ENCODE results near the gene DNMT3B.
"Not testable (repeated sequence)": the region's sequence is repeated elsewhere in the genome, so short reads cannot be mapped to it uniquely, and the experiment has no call there.

Gene DNMT3B

DNA sequence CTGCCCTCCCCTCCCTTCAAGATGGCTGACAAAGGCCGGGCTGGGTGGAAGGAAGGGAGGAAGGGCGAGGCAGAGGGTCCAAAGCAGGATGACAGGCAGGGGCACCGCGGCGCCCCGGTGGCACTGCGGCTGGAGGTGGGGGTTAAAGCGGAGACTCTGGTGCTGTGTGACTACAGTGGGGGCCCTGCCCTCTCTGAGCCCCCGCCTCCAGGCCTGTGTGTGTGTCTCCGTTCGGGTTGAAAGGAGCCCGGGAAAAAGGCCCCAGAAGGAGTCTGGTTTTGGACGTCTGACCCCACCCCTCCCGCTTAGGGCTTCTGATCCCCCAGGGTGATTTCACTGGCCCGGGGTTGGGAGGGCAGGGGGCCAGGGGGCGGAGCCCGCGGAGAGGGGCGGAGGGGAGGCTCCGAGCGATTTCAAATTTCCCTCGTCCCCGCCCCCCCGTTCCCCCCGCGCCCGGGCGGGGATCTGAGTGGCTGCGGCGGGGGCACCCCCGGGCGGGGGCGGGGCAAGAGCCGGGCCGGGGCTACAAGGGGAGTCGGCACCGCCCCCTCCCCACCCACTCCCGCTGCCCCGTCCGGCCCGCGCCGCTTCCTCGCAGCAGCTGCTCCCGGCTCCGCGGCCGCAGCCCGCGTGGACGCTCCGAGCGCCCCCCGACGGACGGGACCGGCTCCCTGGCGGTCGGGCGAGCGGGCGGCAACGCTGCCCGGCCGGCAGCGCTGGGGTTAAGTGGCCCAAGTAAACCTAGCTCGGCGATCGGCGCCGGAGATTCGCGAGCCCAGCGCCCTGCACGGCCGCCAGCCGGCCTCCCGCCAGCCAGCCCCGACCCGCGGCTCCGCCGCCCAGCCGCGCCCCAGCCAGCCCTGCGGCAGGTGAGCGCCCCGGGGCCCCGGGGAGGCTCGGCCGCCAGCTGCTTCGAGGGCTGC lies at the start of gene DNMT3B:
Gene DNMT3B, plus strand, starts transcription at position 555 of the 923 bp plus-strand sequence. CDS start 17,939 bp downstream, outside the sequence.
- peak; percentile 90 for DNase-seq (ENCODE audit: insufficient read length, low spot score)
- FAIRE-seq: peak; percentile 77

GRCh38 chr20:32718749-32719348 lies 43.3 kb upstream of the DNMT3B start:
- DNase-seq (ENCODE audit: insufficient read length, low spot score): no peak

DNA sequence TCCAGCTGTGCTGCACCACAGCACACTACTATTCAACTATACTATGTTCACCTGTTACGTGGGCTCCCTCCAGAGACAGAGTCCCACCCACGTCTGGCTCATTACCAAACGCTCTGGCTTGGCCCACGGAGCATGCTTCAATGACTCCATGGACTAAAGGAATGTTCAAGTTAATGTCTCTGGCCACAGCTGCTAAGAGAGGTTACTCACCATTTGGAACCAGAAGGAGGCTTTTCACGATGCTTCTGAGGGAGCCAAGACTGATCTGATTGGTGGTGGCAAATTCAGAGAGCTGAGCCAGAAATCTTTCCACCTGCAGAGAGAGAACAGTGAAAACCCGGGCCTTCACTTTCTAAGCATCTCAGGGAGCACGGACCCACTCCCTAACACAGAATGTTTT lies 34.5 kb upstream of the DNMT3B start:
- FAIRE-seq (no peak), DNase-seq (ENCODE audit: insufficient read length, low spot score) (no peak)

More at GRCh38 chr20:32718749-32719348, 43.3 kb upstream of the DNMT3B start:
- FAIRE-seq: no peak

GRCh38 chr20:32728435-32728834 lies 33.8 kb upstream of the DNMT3B start:
- FAIRE-seq; DNase-seq (ENCODE audit: insufficient read length, low spot score): not testable (repeated sequence)

DNA sequence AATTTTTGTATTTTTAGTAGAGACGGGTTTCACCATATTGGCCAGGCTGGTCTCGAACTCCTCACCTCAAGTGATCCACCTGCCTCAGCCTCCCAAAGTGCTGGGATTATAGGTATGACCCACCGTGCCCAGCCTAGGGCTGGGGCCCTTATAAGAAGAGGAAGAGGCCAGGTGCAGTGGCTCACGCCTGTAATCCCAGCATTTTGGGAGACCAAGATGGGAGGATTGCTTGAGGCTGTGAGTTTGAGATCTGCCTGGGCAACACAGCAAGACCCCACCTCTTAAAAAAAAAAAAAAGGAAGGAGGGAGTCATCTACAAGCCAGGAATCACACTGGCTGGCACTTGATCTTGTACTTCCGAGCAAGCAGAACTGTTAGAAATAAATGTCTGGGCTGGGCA lies 32.9 kb upstream of the DNMT3B start:
- not testable (repeated sequence) for FAIRE-seq; DNase-seq (ENCODE audit: insufficient read length, low spot score)

- DNase-seq (ENCODE audit: insufficient read length, low spot score) (no peak), FAIRE-seq (no peak)
Measured at GRCh38 chr20:32731882-32732266, 30.3 kb upstream of the DNMT3B start.

GRCh38 chr20:32737371-32738223 lies 24.6 kb upstream of the DNMT3B start:
- no peak for DNase-seq (ENCODE audit: insufficient read length, low spot score)
- FAIRE-seq: no peak

DNA sequence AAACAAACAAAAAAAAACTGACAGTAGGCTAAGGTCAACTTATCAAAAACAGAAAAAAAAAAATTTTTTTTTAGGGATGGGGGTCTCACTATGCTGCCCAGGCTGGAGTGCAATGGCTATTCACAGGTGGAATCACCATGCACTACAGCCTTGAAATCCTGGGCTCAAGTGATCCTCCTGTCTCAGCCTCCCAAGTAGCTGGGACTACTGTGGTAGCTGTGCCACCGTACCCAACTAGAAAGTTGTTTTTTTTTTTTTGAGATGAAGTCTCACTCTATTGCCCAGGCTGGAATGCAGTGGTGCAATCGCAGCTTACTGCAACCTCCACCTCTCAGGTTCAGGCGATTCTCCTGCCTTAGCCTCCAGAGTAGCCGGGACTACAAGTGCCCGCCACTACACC lies 21.0 kb upstream of the DNMT3B start:
- no peak for FAIRE-seq
- DNase-seq (ENCODE audit: insufficient read length, low spot score): no peak

GRCh38 chr20:32742322-32743236 lies 19.6 kb upstream of the DNMT3B start:
- DNase-seq (ENCODE audit: insufficient read length, low spot score): no peak
- no peak for FAIRE-seq

DNA sequence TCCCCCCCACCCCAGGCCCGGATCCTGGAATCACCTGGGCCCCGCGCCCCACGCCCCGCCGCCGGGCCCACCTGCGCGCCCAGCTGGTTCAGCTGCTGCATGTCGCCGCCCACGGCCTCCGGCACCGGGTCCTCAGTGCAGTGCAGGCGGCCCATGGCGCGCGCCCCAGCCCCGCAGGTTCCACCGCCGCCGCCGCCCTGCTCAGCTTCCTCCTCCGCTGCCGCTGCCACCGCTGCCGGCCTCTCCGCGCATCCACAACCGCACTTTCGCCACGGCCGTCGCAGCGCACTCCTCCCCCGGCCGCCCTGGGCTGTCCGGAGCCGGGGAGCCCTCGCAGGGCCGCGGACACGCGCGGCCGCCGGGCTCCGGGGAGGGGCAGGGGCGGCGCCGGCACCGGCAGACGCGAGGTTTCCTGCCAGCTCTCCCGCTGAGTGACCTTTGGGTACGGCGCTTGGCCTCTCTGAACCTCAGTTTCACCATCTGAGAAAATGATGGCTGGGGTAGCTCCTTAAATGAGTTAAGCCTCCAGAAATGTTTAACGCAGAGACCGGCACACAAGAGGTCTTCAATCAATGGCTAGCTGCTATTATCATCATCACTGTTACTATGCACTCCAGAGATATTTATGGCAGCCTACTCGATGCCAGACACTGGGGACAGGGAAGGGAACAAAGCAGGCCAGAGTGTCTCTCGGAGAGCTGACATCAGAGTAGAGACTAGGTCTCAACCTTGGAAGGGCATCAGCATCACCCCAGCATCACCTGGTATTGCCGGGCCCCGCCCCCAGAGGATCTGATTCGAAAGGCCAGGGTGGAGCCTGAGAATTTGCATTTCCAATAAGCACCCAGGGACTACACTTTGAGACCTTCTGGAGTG lies 18.7 kb upstream of the DNMT3B start, which contains the start of gene COMMD7:
Gene COMMD7, minus strand, starts transcription at position 231 of the 876 bp plus-strand sequence. Its CDS starts 76 bp downstream, at position 155.
- FAIRE-seq (peak; percentile 52), DNase-seq (ENCODE audit: insufficient read length, low spot score) (no peak)

DNA sequence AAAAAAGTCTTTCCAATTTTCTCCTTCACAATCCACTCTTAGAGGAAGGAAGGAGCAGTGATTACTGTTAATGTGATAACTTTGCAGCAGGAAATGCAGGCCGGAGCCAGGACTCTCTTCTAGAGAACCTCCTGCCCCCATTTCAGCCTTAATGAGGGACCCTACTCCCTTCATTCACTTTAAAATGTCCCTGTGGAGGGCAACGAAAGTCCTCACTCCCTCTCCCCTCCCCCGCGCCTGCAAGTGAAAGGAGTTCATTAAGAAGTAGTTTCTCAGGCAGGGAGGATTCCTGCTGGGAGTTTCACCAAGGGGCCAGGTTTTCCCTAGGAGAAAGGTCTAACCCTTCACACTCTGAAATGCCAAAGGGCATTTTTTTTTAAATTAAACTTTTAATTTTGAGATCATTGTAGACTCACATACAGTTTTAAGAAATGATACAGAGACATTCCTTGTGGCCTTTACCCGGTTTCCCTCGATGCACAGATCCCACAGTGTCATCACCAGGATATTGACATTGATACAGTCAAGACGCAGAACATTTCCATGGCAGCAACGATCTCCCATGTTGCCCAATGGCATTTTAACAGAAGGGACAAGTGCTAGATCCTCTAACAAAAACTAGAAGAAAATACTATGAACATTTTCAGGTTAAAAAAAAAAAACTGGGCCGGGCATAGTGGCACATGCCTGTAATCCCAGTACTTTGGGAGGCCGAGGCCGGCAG lies 12.1 kb upstream of the DNMT3B start:
- no peak for FAIRE-seq
- DNase-seq (ENCODE audit: insufficient read length, low spot score): no peak

DNA sequence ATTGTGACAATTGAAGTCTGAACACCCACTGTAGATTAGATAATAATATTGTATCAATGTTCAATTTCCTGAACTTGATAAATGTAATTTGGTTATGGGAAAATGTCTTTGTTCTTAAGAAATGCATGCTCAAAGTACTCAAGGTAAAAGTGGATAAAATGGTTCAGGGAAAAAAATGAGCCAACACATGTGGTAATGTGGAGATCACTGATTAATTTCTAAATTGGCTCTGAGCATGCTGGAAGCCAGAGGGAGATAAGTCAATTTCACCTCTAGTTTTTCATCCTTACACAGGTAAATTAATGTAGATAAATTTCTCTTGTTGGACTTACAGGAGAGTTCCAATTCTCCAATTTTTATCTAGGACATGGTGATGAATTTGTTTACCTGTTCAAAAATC lies 10.9 kb upstream of the DNMT3B start:
- DNase-seq (ENCODE audit: insufficient read length, low spot score): no peak
- FAIRE-seq: no peak

DNA sequence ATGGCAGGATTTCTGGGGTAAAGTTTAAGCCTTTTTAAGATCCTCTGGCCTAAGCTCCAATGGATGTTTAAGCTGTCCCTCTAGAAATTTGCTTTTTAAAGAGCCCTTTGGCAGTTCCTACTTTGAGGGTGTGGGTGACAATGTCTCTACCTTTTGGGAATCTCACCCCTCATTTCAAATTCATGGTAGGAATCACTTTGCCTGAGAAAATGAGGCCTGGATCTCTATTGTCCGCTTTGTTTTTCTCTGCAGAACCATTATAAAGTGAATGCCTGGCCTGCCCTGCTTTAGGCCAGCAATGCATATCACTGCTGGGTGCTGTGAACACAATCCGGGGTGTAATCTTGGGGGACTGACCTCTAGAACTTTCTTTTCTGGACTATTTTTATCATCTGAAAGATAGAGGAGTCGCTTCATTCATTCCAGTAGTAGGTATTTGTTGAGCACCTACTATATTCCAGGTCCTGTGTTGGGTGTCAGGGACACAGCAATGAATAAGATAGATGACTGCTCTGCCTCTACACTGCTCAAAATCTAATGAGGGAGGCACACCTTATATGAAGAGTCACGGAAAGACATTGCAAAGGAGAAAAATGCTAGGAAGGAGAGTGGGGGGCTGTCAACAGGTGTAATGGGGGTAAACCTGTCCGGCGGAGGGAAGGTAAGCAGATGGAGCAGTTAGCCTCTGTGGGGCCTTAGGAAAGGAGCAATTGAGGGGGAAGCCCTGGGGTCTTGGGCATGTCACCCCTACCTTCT lies 10.3 kb upstream of the DNMT3B start:
- DNase-seq (ENCODE audit: insufficient read length, low spot score) (no peak), FAIRE-seq (no peak)

DNA sequence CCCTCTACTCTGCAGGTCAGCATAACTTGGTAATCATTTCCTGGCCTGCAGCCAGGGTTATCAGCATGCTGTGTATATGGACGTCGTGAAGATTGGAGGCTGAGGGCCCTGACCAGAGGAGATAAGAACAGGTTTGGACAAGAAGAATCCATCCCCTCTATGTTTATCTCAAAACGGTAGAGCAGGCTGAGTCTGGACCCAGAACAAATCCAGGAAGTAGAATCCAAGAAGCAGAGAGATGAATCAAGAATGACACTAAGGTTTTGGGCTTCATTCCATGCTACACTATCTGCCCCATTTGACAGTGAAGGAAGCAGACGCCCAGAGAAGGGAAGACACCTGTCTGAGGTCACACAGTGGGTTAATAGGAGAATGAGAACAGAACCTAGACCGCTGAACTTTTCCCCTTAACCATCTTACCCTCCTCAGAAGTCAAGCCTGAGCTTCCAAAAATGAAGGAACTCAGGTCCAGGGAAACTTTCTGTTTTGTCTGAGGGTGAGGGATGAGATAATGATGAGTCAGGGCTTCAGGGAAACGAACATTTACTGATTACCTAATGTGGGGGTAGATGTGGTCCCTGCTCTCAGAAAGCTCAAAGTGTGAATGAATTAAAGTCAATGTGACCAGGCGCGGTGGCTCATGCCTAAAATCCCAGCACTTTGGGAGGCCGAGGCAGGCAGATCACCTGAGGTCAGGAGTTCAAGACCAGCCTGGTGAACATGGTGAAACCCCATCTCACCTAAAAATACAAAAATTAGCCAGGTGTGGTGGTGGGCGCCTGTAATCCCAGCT lies 9.5 kb upstream of the DNMT3B start:
- DNase-seq (ENCODE audit: insufficient read length, low spot score) (no peak), FAIRE-seq (no peak)

GRCh38 chr20:32753731-32754130 lies 8.5 kb upstream of the DNMT3B start:
- DNase-seq (ENCODE audit: insufficient read length, low spot score) (no peak), FAIRE-seq (no peak)

DNA sequence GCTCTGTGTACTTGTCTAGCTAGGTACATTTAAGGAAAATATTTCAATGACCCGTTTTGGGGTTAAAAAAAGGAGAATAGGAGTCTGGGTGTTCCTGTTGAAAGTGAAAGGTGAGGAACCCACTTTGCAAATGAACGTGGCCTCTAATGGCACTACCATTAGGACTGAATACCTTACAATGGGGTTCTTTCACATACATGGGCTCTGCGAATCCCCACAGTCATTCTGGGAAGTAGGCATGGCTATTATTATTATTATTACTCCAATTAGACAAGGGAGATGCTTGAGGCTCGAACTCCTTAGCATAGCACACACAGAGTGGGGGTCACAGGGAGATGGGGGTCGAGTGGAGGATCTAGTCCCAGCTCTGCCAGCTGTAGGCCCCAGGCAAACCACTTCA lies 6.0 kb upstream of the DNMT3B start:
- FAIRE-seq (no peak), DNase-seq (ENCODE audit: insufficient read length, low spot score) (no peak)

GRCh38 chr20:32761417-32761830 lies 761 bp upstream of the DNMT3B start:
- FAIRE-seq (no peak), DNase-seq (ENCODE audit: insufficient read length, low spot score) (no peak)
